Measurements from ENCODE around the gene FUS.
"Not testable (repeated sequence)": the region's sequence is repeated elsewhere in the genome, so short reads cannot be mapped to it uniquely, and the experiment has no call there.

The FUS gene

GRCh38 chr16:31186176-31186575 lies 6.2 kb downstream of the FUS start:
- H3K27ac Mint-ChIP-seq, result peak overlapping the region; percentile 100
- intact Hi-C loops (cut with micrococcal nuclease), result loop anchor here (10.0 kb wide), 1 partner anchor 169 kb away; the partner anchor contains the start of gene ITGAX
- no peaks in the 10 kb centered on the region for H3K9me3 Mint-ChIP-seq
- peak overlapping the region; percentile 70 for H3K4me3 Mint-ChIP-seq
- H3K36me3 Mint-ChIP-seq (ENCODE audit: low read depth), result peaks cover 100% of the 10 kb centered on the region
- H3K27me3 Mint-ChIP-seq, result no peaks in the 10 kb centered on the region
- H3K4me1 Mint-ChIP-seq (ENCODE audit: low read depth), result peaks cover 95% of the 10 kb centered on the region

GRCh38 chr16:31186930-31187807 lies 7.2 kb downstream of the FUS start:
- H3K27me3 Mint-ChIP-seq, result no peaks in the 10 kb centered on the region
- H3K36me3 Mint-ChIP-seq (ENCODE audit: low read depth), result peaks cover 100% of the 10 kb centered on the region
- H3K4me1 Mint-ChIP-seq (ENCODE audit: low read depth), result peaks cover 94% of the 10 kb centered on the region
- peak overlapping the region; percentile 100 for H3K27ac Mint-ChIP-seq
- no peaks in the 10 kb centered on the region for H3K9me3 Mint-ChIP-seq
- peak overlapping the region; percentile 70 for H3K4me3 Mint-ChIP-seq
- intact Hi-C loops (cut with micrococcal nuclease), result loop anchor here (10.0 kb wide), 1 partner anchor 168 kb away; the partner anchor contains the start of gene ITGAX

- no peak overlapping the region for H3K27ac Mint-ChIP-seq
- peaks cover 88% of the 10 kb centered on the region for H3K4me1 Mint-ChIP-seq (ENCODE audit: low read depth)
- H3K4me3 Mint-ChIP-seq, result no peak overlapping the region
- peaks cover 100% of the 10 kb centered on the region for H3K36me3 Mint-ChIP-seq (ENCODE audit: low read depth)
- no peaks in the 10 kb centered on the region for H3K9me3 Mint-ChIP-seq
- no peaks in the 10 kb centered on the region for H3K27me3 Mint-ChIP-seq
- intact Hi-C loops (cut with micrococcal nuclease), result loop anchor here (10.0 kb wide), 1 partner anchor 167 kb away; the partner anchor contains the start of gene ITGAX
Measured at GRCh38 chr16:31187808-31188189, 7.9 kb downstream of the FUS start.

GRCh38 chr16:31188450-31189411 lies 8.8 kb downstream of the FUS start:
- Mint-ChIP-seq H3K9me3 (no peaks in the 10 kb centered on the region), H3K27me3 (no peaks in the 10 kb centered on the region), H3K4me3 (no peak overlapping the region), H3K36me3 (ENCODE audit: low read depth) (peaks cover 100% of the 10 kb centered on the region), H3K27ac (no peak overlapping the region), H3K4me1 (ENCODE audit: low read depth) (peaks cover 88% of the 10 kb centered on the region)
- intact Hi-C loops (cut with micrococcal nuclease), result loop anchor here (10.0 kb wide), 1 partner anchor 166 kb away; the partner anchor contains the start of gene ITGAX

GRCh38 chr16:31189412-31189778 lies 9.5 kb downstream of the FUS start:
- no peaks in the 10 kb centered on the region for H3K9me3 Mint-ChIP-seq
- H3K4me1 Mint-ChIP-seq (ENCODE audit: low read depth), result peaks cover 87% of the 10 kb centered on the region
- no peak overlapping the region for H3K27ac Mint-ChIP-seq
- intact Hi-C loops (cut with micrococcal nuclease), result loop anchor here (10.0 kb wide), 1 partner anchor 165 kb away; the partner anchor contains the start of gene ITGAX
- H3K36me3 Mint-ChIP-seq (ENCODE audit: low read depth), result peaks cover 100% of the 10 kb centered on the region
- no peaks in the 10 kb centered on the region for H3K27me3 Mint-ChIP-seq
- no peak overlapping the region for H3K4me3 Mint-ChIP-seq

GRCh38 chr16:31190061-31190460 lies 10.1 kb downstream of the FUS start:
- Mint-ChIP-seq H3K4me3 (no peak overlapping the region), H3K36me3 (ENCODE audit: low read depth) (peaks cover 100% of the 10 kb centered on the region), H3K27ac (no peak overlapping the region), H3K4me1 (ENCODE audit: low read depth) (peaks cover 84% of the 10 kb centered on the region), H3K27me3 (no peaks in the 10 kb centered on the region), H3K9me3 (no peaks in the 10 kb centered on the region)
- intact Hi-C loops (cut with micrococcal nuclease), result no loop called here

GRCh38 chr16:31190818-31191444 lies 11.0 kb downstream of the FUS start:
- H3K4me1 Mint-ChIP-seq (ENCODE audit: low read depth), result peaks cover 80% of the 10 kb centered on the region
- H3K36me3 Mint-ChIP-seq (ENCODE audit: low read depth), result peaks cover 100% of the 10 kb centered on the region
- no peak overlapping the region for H3K4me3 Mint-ChIP-seq
- H3K27me3 Mint-ChIP-seq, result no peaks in the 10 kb centered on the region
- H3K27ac Mint-ChIP-seq, result peak overlapping the region; percentile 41
- intact Hi-C loops (cut with micrococcal nuclease), result no loop called here
- H3K9me3 Mint-ChIP-seq, result no peaks in the 10 kb centered on the region

- no peak overlapping the region for H3K27ac Mint-ChIP-seq
Measured at GRCh38 chr16:31191697-31192428, 11.9 kb downstream of the FUS start.

GRCh38 chr16:31192856-31193642 lies 13.1 kb downstream of the FUS start:
- no peaks in the 10 kb centered on the region for H3K9me3 Mint-ChIP-seq
- no peak overlapping the region for H3K27ac Mint-ChIP-seq
- peaks cover 92% of the 10 kb centered on the region for H3K36me3 Mint-ChIP-seq (ENCODE audit: low read depth)
- no peak overlapping the region for H3K4me3 Mint-ChIP-seq
- H3K4me1 Mint-ChIP-seq (ENCODE audit: low read depth), result peaks cover 74% of the 10 kb centered on the region
- intact Hi-C loops (cut with micrococcal nuclease), result no loop called here
- H3K27me3 Mint-ChIP-seq, result no peaks in the 10 kb centered on the region

More at GRCh38 chr16:31191697-31192428, 11.9 kb downstream of the FUS start:
- Mint-ChIP-seq H3K36me3 (ENCODE audit: low read depth) (peaks cover 99% of the 10 kb centered on the region), H3K27me3 (no peaks in the 10 kb centered on the region), H3K4me1 (ENCODE audit: low read depth) (peaks cover 77% of the 10 kb centered on the region), H3K4me3 (no peak overlapping the region), H3K9me3 (no peaks in the 10 kb centered on the region)
- intact Hi-C loops (cut with micrococcal nuclease), result no loop called here

- intact Hi-C loops (cut with micrococcal nuclease), result no loop called here
- Mint-ChIP-seq H3K4me3 (no peak overlapping the region), H3K27ac (no peak overlapping the region), H3K27me3 (no peaks in the 10 kb centered on the region), H3K4me1 (ENCODE audit: low read depth) (peaks cover 78% of the 10 kb centered on the region), H3K36me3 (ENCODE audit: low read depth) (peaks cover 90% of the 10 kb centered on the region), H3K9me3 (no peaks in the 10 kb centered on the region)
Measured at GRCh38 chr16:31193874-31194273, 13.9 kb downstream of the FUS start.

GRCh38 chr16:31194898-31195297 lies 15.0 kb downstream of the FUS start:
- Mint-ChIP-seq H3K27ac (no peak overlapping the region), H3K9me3 (no peaks in the 10 kb centered on the region), H3K36me3 (ENCODE audit: low read depth) (peaks cover 90% of the 10 kb centered on the region), H3K4me1 (ENCODE audit: low read depth) (peaks cover 79% of the 10 kb centered on the region), H3K4me3 (no peak overlapping the region), H3K27me3 (no peaks in the 10 kb centered on the region)
- intact Hi-C loops (cut with micrococcal nuclease), result no loop called here

GRCh38 chr16:31195861-31196260 lies 15.9 kb downstream of the FUS start:
- H3K4me3 Mint-ChIP-seq; H3K9me3 Mint-ChIP-seq; H3K27me3 Mint-ChIP-seq; intact Hi-C loops (cut with micrococcal nuclease): not testable (repeated sequence)
- Mint-ChIP-seq H3K4me1 (ENCODE audit: low read depth) (peaks cover 76% of the 10 kb centered on the region), H3K36me3 (ENCODE audit: low read depth) (peaks cover 85% of the 10 kb centered on the region), H3K27ac (peak overlapping the region; percentile 48)

Measured in dendritic cell treated with granulocyte-macrophage colony-stimulating factor and Interleukin-4, amounts not matched to agents 40 ng/mL and 50 ng/mL, for 4 days (primary cell).